Panc1 (cell line): ENCODE measurements around the gene ERFL.

Experiments used
- POLR2AphosphoS5 ChIP-seq: IDR thresholded peaks from 2 replicates; pipeline ENCODE4 v1.6.1; 2012; ENCODE audit warnings: mild to moderate bottlenecking, low read depth, low read length, moderate library complexity
- SIN3A ChIP-seq: IDR thresholded peaks from 2 replicates; pipeline ENCODE4 v1.6.1; 2012; ENCODE audit warnings: low read depth, mild to moderate bottlenecking, low read length, moderate library complexity, borderline replicate concordance; ENCODE audit not compliant: insufficient read depth
- TCF7L2 ChIP-seq: IDR thresholded peaks from 2 replicates; pipeline ENCODE4 v1.6.1; 2011; ENCODE audit warnings: mild to moderate bottlenecking, low read depth, low read length, inconsistent platforms
- TF ChIP-seq, protein P1 (sequence below), 2 experiments: IDR thresholded peaks; 2 replicates each; pipeline ENCODE4 v1.6.1; 2011 to 2012; ENCODE audit warnings: low read depth in 2 of 2, control low read depth in 1 of 2, low read length in 1 of 2, mild to moderate bottlenecking in 1 of 2, moderate library complexity in 1 of 2; ENCODE audit not compliant: insufficient read depth in 1 of 2
- TF ChIP-seq, protein P2 (sequence below): fragments of 450-650 bp; IDR thresholded peaks from 2 replicates; pipeline ENCODE4 v1.5.1; 2017; ENCODE audit warnings: mild to moderate bottlenecking

DNA sequence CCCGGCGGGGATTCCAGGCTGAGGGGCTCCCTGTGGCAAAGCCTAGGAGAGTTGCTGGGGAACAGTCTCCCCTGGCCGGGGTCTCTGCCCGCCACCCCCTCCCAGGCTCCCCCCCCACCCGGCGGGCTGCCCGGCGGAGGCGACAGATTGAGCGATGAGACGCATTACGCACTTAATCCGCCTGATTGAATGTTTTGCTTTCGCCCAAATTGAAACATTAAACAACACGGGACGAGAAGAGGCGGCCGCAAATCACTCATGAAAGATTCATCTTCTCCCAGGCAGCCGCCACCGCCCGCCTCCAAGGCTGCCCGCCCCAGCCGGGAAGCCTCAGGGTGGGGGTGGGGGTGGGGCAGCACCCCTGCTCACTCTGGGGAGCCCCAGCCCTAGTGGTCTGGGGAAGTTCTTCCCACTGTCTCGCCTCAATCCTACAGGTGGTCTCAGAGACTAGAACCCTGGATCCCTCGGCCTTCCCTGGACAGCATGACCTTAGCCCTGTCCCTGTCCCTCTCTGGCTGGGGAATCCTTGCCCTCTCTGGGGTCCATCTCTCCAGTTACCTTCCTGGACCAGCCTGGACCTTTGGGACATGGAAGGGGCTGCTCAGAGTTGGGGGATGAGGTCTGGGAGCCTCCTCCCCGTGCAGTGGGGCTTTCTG, 7.6 kb upstream of the ERFL start:
- no peak for TF ChIP-seq TCF7L2
- TF ChIP-seq, protein P1, sequence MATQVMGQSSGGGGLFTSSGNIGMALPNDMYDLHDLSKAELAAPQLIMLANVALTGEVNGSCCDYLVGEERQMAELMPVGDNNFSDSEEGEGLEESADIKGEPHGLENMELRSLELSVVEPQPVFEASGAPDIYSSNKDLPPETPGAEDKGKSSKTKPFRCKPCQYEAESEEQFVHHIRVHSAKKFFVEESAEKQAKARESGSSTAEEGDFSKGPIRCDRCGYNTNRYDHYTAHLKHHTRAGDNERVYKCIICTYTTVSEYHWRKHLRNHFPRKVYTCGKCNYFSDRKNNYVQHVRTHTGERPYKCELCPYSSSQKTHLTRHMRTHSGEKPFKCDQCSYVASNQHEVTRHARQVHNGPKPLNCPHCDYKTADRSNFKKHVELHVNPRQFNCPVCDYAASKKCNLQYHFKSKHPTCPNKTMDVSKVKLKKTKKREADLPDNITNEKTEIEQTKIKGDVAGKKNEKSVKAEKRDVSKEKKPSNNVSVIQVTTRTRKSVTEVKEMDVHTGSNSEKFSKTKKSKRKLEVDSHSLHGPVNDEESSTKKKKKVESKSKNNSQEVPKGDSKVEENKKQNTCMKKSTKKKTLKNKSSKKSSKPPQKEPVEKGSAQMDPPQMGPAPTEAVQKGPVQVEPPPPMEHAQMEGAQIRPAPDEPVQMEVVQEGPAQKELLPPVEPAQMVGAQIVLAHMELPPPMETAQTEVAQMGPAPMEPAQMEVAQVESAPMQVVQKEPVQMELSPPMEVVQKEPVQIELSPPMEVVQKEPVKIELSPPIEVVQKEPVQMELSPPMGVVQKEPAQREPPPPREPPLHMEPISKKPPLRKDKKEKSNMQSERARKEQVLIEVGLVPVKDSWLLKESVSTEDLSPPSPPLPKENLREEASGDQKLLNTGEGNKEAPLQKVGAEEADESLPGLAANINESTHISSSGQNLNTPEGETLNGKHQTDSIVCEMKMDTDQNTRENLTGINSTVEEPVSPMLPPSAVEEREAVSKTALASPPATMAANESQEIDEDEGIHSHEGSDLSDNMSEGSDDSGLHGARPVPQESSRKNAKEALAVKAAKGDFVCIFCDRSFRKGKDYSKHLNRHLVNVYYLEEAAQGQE (IDR thresholded peaks at IDR 0.05; ENCODE audit: insufficient read depth in 1 of 2, low read depth in 2 of 2, low read length in 1 of 2) = no peak
- TF ChIP-seq, protein P2, sequence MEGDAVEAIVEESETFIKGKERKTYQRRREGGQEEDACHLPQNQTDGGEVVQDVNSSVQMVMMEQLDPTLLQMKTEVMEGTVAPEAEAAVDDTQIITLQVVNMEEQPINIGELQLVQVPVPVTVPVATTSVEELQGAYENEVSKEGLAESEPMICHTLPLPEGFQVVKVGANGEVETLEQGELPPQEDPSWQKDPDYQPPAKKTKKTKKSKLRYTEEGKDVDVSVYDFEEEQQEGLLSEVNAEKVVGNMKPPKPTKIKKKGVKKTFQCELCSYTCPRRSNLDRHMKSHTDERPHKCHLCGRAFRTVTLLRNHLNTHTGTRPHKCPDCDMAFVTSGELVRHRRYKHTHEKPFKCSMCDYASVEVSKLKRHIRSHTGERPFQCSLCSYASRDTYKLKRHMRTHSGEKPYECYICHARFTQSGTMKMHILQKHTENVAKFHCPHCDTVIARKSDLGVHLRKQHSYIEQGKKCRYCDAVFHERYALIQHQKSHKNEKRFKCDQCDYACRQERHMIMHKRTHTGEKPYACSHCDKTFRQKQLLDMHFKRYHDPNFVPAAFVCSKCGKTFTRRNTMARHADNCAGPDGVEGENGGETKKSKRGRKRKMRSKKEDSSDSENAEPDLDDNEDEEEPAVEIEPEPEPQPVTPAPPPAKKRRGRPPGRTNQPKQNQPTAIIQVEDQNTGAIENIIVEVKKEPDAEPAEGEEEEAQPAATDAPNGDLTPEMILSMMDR = no peak
- no peak for TF ChIP-seq SIN3A
- no peak for TF ChIP-seq POLR2AphosphoS5
